GM18505 (cell line): ENCODE data around the gene C9orf72.

Experiments used
- ATAC-seq: cut with Tn5 transposase; IDR thresholded peaks from one replicate; pipeline ENCODE4 v1.9.1; 2021; ENCODE audit not compliant: unreplicated experiment
- POLR2A ChIP-seq: IDR thresholded peaks from 4 replicates; pipeline ENCODE4 v1.6.1; 2011; ENCODE audit warnings: borderline replicate concordance; ENCODE audit not compliant: insufficient read depth, insufficient read length; ENCODE audit errors: extremely low read depth

C9orf72 gene

DNA sequence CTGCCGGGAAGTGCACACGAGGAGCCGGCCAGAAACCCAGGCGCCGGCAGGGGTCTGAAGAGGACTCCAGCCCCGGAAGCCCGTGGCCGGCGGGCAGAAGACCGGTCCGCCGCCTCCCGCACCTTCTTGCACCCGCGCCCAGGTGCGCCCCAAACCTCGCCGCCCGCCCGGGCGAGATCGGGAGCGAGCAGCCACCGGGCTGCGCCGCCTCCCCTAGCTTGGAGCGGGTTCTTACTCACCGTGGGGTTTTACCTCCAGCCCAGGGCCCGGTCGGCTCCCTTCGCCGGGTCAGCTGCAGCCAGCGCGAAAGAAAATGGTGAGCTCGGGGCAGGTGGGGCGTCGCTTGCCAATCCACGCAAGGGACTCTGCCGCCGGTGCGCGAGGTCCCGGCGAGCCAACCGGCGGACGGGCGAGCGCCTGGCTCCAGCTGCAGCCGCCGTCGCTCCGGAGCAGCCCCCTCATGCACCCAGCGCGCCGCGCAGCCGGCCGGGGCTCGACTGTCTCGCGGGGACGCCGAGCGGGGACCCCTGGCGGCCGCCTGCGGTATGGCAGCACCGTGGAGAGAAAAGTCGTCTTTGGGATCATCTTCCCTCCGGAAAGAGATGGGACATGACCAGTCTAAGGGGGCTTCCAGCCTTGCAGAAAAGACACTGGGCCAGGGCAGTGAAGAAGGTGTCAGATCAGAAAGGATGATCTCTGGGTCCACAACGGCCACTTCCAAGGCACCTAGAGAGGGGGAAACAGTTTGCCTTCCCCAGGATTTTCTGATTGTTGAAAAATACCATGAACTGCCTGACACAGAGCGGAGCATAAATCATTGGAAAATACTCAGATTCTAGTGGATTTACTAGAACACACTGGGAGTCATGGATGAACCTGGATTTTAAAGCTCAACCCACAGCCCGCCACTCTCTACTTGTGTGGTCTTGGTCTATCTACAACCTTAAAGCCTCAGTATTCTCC lies 43.7 kb downstream of the C9orf72 start, which contains the start of gene MOB3B:
TSS of gene MOB3B (minus strand) at position 499 of the 963 bp plus-strand sequence. CDS start 74,264 bp downstream, outside the sequence.
- TF ChIP-seq POLR2A: no peak
- peak; percentile 79 for ATAC-seq

DNA sequence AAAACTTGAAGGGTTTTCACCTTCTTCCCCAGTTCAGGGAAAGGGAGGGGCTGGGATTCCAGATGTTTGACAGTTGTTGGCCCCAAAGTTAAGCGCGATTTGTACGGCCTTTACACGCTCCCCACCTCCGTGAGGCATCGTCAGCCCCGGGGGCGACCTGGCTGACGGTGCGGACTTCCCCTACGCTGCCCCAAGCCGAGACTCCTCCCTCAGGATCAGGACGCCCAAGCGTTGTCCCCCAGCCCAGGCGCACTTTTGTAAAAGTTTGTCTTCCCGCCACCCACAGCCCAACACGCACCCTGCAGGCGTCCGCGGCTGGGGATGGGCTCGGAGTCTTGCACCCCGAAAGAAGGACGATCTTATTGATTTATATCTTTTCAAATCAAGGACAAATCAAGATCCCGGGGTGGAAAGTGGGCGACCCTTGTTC lies 44.4 kb downstream of the C9orf72 start:
- TF ChIP-seq POLR2A: peak; percentile 44
- peak; percentile 50 for ATAC-seq

DNA sequence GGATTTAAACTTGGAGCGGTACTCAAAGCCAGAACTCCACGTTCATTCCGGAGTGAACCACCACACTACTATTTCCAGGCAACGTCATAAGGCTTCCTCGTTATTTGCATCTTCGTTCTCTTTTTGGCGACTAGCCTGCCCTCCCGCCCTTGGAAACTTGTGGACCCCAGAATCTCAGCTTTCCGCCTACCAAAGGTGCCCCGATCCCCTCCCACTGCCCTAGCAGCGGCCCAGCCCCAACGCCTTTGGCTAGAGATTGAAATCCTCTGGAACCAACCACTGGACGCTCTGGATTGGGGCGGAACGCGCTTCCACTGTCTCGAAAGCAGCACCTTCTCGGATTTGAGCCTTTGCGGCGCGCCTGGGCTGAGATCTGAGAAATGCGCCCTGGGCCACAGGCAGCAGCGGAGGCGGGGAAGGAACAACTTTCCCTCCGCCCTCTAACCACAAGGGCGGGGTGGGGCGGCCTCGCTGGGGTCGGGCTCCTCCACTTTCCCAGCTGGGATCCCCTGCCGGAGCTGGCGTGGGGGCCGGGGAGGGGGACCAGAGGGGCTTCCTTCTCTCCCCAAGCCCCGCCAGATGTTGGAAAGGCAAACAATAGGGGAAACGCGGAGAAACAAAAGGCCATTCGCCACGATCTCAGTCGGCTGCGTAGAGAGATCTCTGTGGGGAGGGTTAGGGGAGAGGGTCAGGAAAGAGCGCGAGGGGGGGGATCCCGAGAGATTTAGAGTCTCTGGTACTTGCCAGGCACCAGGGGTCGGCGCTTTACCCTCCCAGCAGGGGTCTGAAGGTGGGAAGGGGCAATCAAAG lies 45.0 kb downstream of the C9orf72 start:
- peak; percentile 61 for ATAC-seq
- no peak for TF ChIP-seq POLR2A

DNA sequence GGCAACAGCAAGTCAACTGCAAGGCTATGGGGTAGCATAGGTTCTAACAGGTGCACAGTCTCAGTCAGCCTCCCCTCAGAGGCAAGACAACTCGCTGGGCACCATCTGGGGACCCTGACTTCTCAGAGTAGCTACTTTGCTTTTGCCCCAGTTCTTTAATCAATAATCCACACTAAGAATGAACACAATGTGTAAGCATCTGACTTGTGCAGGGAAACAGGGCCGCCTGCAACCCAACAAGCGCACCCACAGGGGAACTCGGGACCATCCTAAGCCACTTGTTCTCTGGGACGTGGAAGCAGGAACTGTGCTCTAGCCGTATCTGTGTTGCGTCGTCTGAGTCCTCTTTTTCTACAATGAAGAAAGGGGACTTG lies 45.6 kb downstream of the C9orf72 start:
- no peak for TF ChIP-seq POLR2A
- no peak for ATAC-seq

DNA sequence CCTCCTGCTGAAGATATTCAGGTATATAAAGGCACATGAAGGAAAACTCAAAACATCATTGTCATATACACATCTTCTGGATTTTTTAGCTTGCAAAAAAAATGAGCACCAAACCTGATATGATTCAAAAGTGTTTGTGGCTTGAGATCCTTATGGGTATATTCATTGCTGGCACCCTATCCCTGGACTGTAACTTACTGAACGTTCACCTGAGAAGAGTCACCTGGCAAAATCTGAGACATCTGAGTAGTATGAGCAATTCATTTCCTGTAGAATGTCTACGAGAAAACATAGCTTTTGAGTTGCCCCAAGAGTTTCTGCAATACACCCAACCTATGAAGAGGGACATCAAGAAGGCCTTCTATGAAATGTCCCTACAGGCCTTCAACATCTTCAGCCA lies 49.0 kb downstream of the C9orf72 start, which contains the start of gene IFNK:
TSS of gene IFNK (plus strand) at position 55 of the 400 bp plus-strand sequence. CDS start at position 102, 47 bp downstream.
- ATAC-seq: no peak

DNA sequence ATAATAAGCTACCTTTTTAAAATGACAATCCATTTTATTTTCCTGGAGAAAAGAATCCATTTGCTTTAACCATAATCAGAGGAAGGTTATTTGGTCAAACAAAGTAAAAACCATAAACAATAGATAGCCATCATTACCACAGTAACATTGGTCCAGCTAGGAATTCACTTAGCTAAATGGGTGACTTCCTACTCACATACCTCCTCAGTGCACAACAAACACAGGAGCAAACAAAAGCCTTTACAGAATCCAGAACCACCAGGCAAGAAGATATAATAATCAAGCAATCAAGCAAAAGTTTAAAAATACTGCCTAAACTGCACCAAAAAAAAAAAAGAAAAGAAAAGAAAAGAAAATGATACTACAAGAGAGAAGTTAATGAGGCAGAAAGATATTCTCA lies 50.1 kb downstream of the C9orf72 start:
- no peak for ATAC-seq
- TF ChIP-seq POLR2A: no peak

More for the DNA sequence above, 49.0 kb downstream of the C9orf72 start, which contains the start of gene IFNK:
- no peak for TF ChIP-seq POLR2A

DNA sequence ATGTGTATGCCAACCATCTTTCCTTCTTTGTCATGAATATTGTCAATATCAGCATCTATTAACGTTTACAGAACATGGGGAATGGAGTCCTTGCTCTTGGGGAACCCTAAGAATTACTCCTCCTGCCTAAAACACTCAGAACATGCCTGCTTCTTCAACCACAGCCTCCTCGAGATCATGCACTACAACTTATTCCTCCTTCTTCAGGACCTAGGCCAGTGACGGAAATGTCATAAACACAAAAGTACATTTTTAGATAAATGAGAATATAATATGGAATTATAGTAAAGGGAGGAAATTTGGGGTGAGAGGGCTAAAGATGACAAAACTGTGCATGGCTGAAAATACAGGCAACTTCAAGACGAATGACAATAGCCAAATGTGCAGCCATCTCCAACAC lies 52.3 kb downstream of the C9orf72 start:
- TF ChIP-seq POLR2A: no peak
- no peak for ATAC-seq

DNA sequence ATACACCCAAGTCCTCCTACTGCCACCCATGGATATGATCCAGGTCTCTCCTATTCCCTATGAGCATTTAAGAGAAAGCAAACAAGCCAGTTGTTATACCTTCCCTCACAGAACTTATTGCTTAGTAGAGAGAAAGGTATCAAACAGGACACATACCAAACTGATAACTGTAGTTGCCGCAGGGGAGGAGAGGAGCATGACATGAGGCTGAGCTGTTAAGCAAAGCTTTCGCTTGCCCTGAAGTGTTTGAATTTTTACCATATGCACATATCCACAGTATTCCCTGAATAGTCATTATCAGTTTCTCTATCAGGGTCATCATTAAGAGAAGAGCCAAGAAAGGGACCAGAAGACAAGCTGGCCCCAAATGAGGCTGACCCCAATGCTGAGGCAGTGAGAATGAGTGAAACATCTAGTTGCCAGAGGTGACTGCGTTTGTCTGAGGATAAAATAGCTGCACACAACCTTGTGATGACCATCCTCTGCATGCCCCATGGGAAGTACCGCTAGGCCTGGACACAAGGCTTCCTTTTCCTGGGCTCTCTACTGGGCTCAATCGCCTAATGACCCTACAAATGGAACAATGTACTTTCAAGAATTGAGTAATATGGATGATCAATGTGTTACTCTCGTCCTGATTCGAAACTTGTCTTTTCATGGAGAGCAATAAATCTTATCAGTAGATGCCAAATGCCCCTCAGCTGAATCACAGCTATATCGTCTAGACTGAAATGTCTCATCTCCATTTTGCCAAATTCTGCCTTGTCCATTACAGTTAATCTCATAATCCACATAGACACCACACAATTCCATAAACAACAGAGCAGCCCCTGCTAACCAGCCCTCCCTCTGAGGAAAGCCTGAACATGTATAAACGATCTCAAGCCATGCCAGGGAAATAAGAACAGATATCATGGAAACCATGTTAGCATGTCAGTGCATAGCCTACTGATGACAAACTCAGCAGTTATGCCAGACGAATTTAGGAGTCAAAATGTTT lies 53.5 kb downstream of the C9orf72 start:
- no peak for ATAC-seq

DNA sequence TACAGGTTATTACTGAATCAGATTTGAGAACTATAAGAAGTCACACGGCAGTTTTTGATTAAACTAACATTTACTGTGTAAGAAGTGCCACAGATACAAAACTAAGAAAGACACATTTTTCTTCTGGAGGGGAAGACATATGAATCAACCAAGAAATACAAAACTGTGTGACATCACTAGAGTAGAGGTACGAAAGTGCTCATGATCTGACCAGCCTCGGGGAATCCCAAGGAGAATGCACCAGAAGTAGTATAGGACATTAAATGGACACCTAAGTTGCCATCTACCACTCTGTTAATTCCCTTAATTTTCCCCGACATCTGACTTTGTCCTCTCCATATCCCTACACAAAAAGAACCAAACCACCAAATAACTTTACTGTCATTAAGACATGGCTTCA lies 54.5 kb downstream of the C9orf72 start:
- TF ChIP-seq POLR2A: no peak
- ATAC-seq: no peak

More for the DNA sequence above, 53.5 kb downstream of the C9orf72 start:
- TF ChIP-seq POLR2A: no peak

DNA sequence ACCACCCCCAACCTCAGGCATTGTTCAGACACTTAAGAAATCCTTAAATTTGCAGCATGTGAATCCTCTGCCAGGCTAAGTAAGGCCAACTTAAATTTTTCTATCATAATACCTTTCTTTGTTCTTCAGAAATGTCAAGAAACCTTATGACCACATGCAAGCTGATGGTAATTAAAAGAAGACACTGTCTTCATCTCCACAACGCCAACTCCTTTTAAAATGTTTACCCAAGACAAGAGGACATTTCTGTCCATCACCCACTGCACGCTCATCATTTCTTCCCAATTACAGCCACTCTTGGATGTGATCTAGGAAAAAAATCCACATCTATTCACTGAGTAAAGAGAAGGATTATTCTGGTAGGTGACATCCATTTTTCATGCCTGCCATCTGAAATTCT lies 55.3 kb downstream of the C9orf72 start:
- TF ChIP-seq POLR2A: no peak
- no peak for ATAC-seq

DNA sequence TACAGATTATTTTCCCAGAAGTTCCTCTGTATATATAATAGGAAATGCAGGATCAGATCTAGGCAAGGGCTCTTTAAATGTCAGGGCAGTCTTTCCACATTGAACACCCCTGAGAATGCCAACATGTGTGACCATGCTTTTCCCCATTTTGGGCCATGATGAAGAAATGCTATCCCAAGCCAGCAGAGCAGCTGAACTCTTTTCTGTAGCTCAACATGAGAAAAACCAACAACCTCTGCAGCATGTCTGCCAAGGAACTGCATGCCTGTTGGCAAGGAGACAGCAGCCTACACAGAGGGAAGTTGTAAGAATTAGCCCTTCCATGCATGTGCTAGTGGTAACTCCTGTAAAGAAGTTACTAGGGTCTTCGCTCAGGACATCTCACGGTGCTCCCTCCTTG lies 58.7 kb downstream of the C9orf72 start:
- TF ChIP-seq POLR2A: no peak

DNA sequence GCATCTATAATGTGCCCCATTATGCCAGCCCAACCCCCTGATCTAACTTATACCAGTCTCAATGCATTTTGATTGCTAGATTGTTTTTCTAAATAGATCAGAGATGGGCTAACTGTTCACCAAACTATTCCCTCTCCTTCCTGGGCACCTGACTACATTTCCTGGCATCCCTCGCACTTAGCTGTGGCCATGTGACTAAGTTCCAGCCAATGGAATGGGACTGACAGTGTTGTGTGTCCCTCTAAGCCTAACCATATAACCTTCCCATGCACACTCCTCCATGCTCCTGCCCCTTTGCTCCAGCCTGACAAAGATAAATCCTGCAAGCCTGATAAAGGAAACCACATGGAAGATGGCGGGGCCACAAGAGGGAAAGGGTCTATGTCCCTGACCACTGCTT lies 61.5 kb downstream of the C9orf72 start:
- no peak for TF ChIP-seq POLR2A
- no peak for ATAC-seq

More for the DNA sequence above, 58.7 kb downstream of the C9orf72 start:
- ATAC-seq: no peak
